ENCODE data around the gene SGK2.

DNA sequence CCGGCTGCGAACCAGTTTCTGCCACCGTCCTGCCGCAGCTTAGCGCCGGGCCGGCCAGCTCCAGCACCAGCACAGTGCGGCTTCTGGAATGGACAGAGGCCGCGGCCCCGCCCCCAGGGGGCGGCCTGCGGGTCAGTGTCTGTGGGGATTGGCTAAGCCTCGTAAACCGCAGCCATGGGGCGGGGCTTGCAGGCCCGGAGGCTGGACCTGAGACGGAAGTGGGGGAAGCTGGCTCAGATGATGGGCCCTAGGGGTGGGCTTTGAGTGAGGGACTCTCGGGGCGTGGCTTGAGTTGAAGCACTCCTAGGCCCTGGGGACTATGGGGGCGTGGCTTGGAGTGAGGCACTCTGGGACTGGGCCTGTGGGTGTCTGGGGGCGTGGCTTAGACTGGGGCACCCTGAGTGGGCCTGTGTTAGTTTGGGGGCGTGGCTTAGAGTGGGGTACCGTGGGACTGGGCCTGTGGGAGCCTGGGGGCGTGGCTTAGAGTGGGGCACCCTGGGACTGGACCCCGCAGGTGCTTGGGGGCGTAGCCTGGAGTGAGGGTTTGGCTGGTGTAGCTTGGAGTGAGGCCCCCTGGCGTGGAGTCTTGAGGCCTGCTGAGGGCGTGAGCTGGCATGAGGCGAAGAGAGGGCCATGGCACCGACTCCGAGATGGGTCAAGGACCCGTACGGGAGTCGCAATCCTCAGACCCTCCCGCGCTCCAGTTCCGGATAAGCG, 44.7 kb upstream of the SGK2 start:
- TF ChIP-seq ZNF561 (tag by site-specific recombination; IDR thresholded peaks at IDR 0.05; ENCODE audit: borderline replicate concordance) (no peak), ZNF140 (tag by site-specific recombination; IDR thresholded peaks at IDR 0.05) (no peak), ZNF324 (tag by site-specific recombination; IDR thresholded peaks at IDR 0.05) (no peak), TCF7L2 (IDR thresholded peaks at IDR 0.05; ENCODE audit: borderline replicate concordance, low read depth, low read length) (no peak), ZBTB48 (tag by site-specific recombination; IDR thresholded peaks at IDR 0.05) (no peak)
- TF ChIP-seq, protein P1, sequence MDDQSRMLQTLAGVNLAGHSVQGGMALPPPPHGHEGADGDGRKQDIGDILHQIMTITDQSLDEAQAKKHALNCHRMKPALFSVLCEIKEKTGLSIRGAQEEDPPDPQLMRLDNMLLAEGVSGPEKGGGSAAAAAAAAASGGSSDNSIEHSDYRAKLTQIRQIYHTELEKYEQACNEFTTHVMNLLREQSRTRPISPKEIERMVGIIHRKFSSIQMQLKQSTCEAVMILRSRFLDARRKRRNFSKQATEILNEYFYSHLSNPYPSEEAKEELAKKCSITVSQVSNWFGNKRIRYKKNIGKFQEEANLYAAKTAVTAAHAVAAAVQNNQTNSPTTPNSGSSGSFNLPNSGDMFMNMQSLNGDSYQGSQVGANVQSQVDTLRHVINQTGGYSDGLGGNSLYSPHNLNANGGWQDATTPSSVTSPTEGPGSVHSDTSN (CRISPR knock-in tag; IDR thresholded peaks at IDR 0.05), result peak; percentile 61; the same call in 1 of the 2 replicates
- TF ChIP-seq, protein P2, sequence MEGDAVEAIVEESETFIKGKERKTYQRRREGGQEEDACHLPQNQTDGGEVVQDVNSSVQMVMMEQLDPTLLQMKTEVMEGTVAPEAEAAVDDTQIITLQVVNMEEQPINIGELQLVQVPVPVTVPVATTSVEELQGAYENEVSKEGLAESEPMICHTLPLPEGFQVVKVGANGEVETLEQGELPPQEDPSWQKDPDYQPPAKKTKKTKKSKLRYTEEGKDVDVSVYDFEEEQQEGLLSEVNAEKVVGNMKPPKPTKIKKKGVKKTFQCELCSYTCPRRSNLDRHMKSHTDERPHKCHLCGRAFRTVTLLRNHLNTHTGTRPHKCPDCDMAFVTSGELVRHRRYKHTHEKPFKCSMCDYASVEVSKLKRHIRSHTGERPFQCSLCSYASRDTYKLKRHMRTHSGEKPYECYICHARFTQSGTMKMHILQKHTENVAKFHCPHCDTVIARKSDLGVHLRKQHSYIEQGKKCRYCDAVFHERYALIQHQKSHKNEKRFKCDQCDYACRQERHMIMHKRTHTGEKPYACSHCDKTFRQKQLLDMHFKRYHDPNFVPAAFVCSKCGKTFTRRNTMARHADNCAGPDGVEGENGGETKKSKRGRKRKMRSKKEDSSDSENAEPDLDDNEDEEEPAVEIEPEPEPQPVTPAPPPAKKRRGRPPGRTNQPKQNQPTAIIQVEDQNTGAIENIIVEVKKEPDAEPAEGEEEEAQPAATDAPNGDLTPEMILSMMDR (tag by site-specific recombination; IDR thresholded peaks at IDR 0.05), result peak; percentile 62

All from HEK293 (cell line).